Measurements from ENCODE around the gene BIK.

BIK gene

DNA sequence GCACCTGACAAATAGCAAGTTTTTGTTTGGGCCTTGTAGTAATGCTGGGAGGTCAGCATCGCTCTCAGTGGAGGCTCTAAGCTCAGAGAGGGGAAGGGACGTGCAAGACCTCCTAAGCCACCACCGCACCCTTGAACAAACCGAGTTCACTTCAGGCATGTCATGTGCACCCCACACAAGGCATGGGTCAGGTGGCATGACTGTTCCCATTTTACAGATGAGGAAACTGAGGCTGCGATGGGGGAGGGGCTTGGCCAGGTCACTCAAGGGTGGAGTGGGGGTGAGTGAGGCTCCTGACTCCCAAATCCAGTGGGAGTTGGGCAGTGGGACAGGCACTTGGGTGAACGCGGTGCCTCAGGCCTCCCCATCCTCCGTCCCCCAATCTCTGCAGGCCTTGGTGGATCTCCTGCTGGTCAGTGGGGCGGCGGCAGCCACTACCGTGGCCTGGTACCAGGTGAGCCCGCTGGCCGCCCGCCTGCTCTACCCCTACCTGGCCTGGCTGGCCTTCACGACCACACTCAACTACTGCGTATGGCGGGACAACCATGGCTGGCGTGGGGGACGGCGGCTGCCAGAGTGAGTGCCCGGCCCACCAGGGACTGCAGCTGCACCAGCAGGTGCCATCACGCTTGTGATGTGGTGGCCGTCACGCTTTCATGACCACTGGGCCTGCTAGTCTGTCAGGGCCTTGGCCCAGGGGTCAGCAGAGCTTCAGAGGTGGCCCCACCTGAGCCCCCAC lies 52.0 kb downstream of the BIK start:
- DNase-seq (ENCODE audit: low read depth in 2 of 2) = no peak

GRCh38 chr22:43163241-43163795 lies 52.8 kb downstream of the BIK start:
- no peak for DNase-seq (ENCODE audit: low read depth in 2 of 2)

- no peak for DNase-seq (ENCODE audit: low read depth in 2 of 2)
Observed at GRCh38 chr22:43164636-43165035, 54.1 kb downstream of the BIK start.

DNA sequence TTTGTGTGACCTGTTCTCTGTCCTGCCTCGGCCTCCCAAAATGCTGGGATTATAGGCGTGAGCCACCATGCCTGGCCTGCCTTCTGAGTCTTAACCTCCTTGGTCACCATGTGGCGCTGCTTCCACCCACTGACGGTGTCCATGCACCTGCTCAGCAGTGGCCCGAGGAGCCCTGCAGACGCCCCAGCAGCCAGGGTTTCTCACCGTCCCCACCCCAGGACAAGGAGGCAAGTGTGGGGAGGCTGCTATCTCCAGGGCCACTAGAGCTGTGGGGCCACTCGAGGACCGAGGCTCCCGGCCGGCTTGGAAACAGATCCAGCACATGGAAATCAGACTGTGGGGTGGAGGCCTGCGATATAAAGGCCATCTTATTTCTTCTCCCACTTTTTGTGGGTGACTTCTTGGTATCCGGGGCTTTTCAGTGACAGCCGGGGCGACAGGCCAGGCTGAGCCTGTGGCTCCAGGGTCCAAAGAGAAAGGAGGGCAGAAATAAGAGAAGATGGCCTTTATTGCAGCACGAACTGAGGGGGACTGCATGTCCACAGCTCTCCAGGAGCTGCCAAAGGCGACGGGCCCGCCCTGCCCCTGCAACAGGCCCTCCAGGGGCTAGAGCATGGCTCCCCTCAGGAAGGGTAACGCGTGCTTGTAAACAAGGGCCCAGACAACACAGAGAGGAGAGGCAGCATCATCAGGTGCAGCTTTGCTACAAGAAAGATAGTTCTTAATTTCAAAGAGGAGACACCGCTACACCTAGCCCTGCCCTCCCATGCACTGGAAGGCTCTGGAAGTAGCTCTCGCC lies 55.8 kb downstream of the BIK start:
- DNase-seq (ENCODE audit: low read depth in 2 of 2) = no peak

GRCh38 chr22:43167001-43167589 lies 56.5 kb downstream of the BIK start:
- no peak for DNase-seq (ENCODE audit: low read depth in 2 of 2)

DNA sequence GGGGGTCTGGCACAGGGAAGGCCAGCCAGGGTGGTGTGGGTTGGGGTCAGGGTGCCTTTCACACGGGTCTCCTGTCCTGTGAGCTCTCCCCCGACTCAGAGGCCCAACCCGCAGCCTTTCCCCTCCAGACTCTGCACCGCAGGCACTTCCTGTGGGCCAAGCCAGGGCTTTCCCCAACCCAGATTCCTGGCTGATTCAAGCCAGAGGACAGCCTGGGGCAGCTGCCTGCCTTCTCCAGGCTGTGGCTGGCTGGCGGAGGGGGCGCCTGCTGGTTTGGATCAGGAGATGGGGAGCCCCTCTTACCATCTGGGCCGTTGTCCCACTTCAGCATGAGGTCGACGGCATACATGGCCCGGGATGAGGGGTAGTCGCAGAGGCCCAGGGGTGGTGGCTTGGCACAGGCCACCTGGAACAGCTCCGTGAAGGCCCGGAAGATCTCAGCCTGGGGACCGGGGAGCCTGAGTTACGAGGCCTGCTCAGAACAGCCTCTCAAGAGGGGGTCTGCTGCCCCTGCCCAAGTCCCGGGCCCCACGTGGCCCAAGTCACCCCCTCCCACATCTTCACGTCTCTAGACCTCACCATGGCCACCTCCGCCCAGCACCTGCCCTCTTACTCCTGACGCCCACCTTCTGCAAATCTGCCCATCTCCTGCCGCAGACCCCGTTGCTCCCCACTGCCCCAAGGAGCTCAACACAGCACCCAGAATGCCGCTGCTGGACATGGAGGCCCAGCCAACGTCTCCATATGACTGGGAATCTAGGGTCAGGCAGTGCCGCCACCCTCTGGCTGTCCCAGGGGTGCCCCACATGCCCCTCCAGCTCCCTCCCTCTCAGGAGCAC lies 58.1 kb downstream of the BIK start:
- DNase-seq (ENCODE audit: low read depth in 2 of 2) = no peak

DNA sequence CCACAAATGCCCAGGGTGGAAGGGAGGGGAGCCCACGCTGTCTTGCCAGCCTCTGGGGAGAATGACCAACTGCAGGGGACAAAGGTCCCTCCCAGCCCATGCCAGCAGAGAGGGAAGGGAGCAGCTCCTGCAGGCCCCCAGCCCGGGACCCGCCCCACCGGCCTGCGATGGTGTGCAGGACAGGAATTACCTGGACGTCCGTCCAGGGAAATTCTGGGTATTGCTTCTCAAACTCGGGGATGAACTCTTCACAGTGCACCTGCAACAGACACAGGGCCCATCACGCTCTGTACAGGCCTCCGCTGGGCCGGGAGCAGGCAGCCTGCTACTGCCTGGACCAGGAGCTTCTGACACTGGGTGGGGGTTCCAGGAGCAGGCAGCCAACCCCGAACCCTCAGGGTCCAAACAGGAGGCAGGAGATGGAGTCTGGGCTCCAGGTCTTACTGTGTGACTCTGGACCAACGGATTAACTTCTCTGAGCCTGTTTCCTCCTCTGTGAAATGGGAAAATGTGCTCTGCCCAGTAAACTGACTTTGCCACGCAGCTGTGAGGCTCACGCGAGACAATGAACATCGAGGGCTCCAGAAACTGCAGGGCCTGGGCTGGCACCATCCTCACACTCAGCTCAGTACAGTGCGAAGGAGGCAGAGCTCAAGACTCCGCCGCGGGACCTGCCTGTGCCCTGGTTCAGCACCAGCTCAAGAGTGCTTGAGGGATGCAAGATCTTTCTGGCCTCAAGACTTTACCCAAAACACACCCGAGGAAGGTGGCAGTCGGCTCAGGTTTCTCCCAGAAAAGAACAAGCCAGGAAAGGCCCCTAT lies 59.0 kb downstream of the BIK start:
- no peak for DNase-seq (ENCODE audit: low read depth in 2 of 2)

DNA sequence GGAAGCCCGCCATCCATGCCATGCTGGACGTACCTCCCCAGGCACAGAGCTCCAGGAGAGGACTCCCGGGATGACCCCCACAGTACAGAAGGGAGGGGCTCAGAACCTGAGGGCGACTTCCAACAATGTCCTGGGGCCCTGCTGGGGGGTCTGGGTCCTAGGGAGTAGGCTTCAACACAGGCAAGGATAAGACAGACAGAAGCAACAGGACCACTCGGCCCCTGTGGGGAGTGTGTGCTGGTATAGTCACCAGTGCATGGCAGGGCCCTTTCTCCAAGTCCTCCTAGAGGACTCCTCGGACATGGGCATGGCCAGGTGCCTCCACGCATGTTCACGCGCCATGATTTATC lies 59.6 kb downstream of the BIK start:
- DNase-seq (ENCODE audit: low read depth in 2 of 2) = no peak

DNA sequence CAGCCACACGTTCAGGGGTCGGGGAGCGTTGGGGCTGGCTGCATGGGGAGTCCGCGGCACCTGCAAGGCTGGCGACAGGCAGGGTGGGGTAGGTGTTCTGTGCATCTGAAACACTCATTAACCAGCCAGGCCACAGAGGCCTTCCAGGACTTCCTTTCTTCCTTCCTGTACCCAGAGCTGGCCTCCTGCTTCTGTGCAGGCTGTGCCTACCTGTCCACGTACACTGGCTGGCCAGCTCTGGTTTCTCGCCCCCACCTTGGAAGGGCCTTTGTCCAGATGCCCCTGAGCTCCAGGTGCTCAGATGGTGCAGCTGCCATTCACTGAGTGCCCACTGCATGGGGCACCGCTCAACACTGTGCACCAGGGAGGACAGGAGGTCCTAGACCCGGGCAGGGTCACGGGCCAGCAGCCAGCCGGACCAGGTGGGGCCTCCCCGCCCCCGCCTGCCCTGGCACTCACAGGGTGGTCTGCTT lies 60.5 kb downstream of the BIK start:
- no peak for DNase-seq (ENCODE audit: low read depth in 2 of 2)

GRCh38 chr22:43171607-43172006 lies 61.1 kb downstream of the BIK start:
- no peak for DNase-seq (ENCODE audit: low read depth in 2 of 2)

DNA sequence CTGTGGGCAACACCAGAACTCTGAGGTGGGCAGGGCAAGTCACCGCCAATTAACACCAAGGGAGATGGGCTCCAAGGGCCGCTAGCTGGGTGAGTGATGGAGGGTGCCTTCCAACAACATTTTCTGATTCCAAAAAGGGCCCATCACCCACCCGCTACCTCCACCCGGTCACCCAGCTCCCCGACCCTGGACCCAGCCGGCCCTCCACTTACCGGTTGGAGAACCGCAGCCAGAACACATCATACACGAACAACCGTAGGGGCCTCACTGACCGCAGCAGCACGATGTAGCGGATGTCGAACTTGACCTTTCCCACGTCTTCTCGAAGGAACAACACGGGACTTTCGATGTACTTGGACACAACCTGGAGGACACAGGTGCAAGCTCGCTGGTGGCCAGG lies 61.6 kb downstream of the BIK start:
- DNase-seq (ENCODE audit: low read depth in 2 of 2) = no peak

DNA sequence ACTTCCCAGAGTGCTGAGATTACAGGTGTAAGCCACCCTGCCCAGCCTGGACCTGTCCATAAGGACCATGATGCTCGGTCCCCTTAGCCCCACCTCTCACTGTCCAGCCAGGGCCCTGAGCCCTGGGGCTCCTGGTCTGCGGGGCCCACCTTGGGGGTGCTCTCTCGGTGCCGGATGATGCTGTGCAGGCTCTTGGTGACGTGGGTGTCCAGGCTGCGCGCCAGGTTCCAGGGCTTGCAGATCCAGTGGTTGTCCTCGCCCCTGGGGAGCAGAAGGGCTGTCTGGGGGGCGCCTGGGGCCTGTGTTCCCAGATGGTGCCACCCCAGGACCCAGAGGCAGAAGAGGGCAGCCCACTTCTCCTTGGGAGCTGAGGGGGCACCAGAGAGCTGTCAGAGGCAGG lies 63.0 kb downstream of the BIK start:
- no peak for DNase-seq (ENCODE audit: low read depth in 2 of 2)

DNA sequence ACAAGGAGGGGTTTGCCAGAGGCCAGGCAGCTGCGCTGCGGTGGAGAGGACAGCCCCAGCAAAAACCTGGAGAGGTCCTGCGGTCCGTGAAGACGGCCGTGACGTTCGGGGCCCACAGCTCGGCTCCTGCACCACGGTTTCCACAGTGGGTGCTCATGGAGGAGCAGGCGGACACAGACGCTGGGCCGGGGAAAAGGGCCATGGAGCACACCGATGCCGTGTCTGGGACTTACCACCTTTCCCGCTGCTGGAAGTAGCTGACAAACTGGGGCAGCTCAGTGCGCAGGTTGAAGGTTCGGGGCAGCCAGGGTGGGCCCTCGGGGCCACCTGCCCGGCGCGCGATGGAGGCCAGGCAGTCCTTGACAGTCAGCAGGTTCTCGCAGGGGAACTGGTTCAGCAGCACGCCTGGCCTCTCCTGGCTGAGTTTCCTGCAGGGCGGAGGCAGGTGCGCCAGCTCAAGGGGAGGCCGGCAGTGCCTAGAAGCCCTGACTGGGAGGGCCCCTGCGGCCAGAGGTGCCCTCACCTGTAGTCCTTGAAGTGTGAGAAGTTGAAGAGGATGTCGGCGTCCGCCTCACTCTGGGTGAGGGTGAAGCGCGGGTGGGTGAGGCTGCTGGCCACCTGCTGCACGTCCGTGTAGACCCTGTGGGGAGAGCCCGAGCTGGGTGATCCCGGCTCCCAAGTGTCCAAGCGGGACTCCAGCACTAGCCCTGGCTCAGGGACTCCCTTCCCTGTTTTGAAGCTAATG lies 63.6 kb downstream of the BIK start:
- no peak for DNase-seq (ENCODE audit: low read depth in 2 of 2)

GRCh38 chr22:43174941-43175531 lies 64.5 kb downstream of the BIK start:
- no peak for DNase-seq (ENCODE audit: low read depth in 2 of 2)

DNA sequence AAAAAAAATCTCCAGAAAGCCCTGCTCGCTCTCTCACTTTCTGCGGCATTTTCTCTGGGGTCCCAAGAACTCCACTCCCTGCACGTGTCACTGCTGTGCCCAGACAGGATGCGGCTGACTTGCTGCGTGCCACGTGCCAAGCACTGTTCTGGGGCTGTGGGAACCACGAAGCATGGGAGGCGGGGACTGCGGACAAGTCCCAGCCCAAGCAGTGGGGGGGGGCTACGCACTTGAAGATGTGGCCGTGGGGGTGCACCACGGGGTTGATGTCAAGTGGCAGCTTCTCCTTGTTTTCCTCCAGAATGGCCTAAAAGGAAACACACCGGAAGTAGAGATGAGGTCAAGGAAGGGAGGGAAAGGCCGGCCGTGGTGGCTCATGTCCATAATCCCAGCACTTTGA lies 65.5 kb downstream of the BIK start:
- DNase-seq (ENCODE audit: low read depth in 2 of 2) = no peak

GRCh38 chr22:43177479-43177878 lies 66.9 kb downstream of the BIK start:
- no peak for DNase-seq (ENCODE audit: low read depth in 2 of 2)
